ENCODE results near the gene POC5.

DNA sequence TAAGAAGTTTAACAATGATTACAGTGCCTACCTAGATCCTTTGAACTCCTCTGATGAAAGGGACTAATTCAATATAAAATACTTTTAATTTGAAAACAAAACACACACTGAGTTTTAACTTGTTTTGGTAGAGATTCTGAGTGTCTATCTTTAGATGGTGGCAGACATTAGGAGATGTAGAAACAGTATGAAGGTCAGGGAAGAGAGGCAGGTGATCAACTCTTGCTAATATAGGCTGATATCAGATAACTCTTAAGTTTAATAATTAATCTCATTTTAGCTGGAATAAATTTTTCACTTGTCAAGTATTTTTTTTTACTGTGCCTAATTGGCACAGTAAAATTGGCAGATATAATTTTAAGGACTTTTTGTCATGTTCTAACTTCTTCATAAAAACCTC is 30.8 kb downstream of the POC5 start:
- TF ChIP-seq CTCF (IDR thresholded peaks at IDR 0.05; ENCODE audit: low read length): no peak
- no peak for TF ChIP-seq EZH2 (IDR thresholded peaks at IDR 0.05; ENCODE audit: borderline replicate concordance, low read length)

Measured in OCI-LY1 (cell line).